ENCODE measurements around the gene UBE3D. TPM values are rescaled to one million over a fixed set of nuclear protein-coding genes. Genes with fewer than 3 reads are reported as not detected.
"Not testable (repeated sequence)": the region's sequence is repeated elsewhere in the genome, so short reads cannot be mapped to it uniquely, and the experiment has no call there.

UBE3D gene
- total RNA-seq, 1 donor from 2014 or later: 12.0 TPM

DNA sequence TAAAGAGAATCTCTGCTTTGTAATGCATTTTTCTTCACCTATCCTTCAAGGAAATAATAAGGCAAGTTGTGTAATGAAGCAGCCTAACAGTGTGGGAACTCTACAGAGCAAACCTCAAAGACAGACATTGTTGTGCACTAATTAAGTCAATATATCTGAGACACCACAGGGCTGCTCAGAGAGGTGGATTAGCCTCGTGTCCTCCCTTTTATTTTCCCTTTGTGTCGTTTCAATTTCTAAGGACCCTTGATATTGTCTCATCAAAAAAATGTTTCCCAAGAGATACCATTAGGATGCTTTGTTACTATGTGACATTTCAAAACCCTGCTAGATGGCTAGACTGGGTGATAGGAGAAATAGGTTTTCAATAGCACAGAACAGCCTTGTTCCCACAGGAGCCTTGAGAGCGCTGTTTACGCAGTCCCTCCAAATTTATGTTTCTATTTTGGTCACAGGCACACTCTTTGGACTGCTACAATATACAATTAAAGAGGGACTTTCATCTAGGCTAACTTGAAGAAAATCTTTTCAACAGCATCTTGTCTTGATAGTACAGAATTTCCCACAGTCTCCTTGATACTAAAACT, 23.1 kb downstream of the UBE3D start:
- Mint-ChIP-seq H3K27ac (no peak overlapping the region), H3K36me3 (peaks cover 3% of the 10 kb centered on the region), H3K4me3 (no peak overlapping the region), H3K9me3 (peaks cover 9% of the 10 kb centered on the region), H3K4me1 (peaks cover 18% of the 10 kb centered on the region), H3K27me3 (ENCODE audit: low read depth) (no peaks in the 10 kb centered on the region)
- TF ChIP-seq, protein P1, sequence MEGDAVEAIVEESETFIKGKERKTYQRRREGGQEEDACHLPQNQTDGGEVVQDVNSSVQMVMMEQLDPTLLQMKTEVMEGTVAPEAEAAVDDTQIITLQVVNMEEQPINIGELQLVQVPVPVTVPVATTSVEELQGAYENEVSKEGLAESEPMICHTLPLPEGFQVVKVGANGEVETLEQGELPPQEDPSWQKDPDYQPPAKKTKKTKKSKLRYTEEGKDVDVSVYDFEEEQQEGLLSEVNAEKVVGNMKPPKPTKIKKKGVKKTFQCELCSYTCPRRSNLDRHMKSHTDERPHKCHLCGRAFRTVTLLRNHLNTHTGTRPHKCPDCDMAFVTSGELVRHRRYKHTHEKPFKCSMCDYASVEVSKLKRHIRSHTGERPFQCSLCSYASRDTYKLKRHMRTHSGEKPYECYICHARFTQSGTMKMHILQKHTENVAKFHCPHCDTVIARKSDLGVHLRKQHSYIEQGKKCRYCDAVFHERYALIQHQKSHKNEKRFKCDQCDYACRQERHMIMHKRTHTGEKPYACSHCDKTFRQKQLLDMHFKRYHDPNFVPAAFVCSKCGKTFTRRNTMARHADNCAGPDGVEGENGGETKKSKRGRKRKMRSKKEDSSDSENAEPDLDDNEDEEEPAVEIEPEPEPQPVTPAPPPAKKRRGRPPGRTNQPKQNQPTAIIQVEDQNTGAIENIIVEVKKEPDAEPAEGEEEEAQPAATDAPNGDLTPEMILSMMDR (IDR thresholded peaks at IDR 0.05; ENCODE audit: unreplicated experiment): no peak
- no peak for DNase-seq (ENCODE audit: low spot score in 2 of 2, unreplicated experiment in 2 of 2)

DNA sequence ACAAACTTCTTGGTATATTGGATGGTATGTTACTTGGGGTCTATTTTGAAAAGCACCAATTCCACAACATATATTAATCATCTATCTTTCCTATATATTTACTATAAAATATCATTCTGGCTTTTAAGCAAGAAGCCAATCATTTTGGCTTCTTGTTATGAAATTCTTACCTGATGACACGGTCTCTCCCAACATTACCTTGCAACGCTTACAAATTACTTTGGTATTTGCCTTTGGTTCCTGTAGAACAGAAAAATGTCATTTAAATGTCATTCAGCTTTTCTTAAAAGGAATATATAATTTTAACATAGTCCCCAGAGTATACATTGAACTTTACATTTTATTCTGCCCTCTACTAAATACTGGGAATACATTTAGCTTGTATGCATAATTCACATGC, 27.4 kb downstream of the UBE3D start:
- TF ChIP-seq, protein P1 (IDR thresholded peaks at IDR 0.05; ENCODE audit: unreplicated experiment): no peak
- peaks cover 26% of the 10 kb centered on the region for H3K36me3 Mint-ChIP-seq
- H3K4me3 Mint-ChIP-seq: no peak overlapping the region
- H3K27ac Mint-ChIP-seq: no peak overlapping the region
- DNase-seq (ENCODE audit: low spot score in 2 of 2, unreplicated experiment in 2 of 2): no peak
- H3K27me3 Mint-ChIP-seq (ENCODE audit: low read depth): no peaks in the 10 kb centered on the region
- peaks cover 15% of the 10 kb centered on the region for H3K9me3 Mint-ChIP-seq
- H3K4me1 Mint-ChIP-seq: peaks cover 3% of the 10 kb centered on the region

DNA sequence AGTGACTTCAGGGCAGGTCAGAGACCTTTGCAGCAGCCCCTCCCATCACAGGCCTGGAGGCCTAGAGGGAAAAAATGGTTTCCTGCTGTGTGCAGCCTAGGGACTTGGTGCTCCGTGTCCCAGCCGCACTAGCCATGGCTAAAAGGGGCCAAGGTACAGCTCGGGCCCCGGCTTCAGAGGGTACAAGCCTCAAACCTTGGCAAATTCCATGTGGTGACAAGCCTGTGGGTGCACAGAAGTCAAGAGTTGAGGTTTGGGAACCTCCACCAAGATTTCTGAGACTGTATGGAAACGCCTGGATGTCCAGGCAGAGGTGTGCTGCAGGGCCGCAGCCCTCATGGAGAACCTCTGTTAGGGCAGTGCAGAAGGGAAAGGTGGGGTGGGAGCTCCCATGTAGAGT, 34.0 kb downstream of the UBE3D start:
- Mint-ChIP-seq H3K27ac (no peak overlapping the region), H3K9me3 (peaks cover 48% of the 10 kb centered on the region), H3K4me1 (no peaks in the 10 kb centered on the region), H3K36me3 (peaks cover 65% of the 10 kb centered on the region), H3K4me3 (no peak overlapping the region), H3K27me3 (ENCODE audit: low read depth) (no peaks in the 10 kb centered on the region)
- TF ChIP-seq, protein P1 (IDR thresholded peaks at IDR 0.05; ENCODE audit: unreplicated experiment): no peak
- DNase-seq (ENCODE audit: low spot score in 2 of 2, unreplicated experiment in 2 of 2): no peak

DNA sequence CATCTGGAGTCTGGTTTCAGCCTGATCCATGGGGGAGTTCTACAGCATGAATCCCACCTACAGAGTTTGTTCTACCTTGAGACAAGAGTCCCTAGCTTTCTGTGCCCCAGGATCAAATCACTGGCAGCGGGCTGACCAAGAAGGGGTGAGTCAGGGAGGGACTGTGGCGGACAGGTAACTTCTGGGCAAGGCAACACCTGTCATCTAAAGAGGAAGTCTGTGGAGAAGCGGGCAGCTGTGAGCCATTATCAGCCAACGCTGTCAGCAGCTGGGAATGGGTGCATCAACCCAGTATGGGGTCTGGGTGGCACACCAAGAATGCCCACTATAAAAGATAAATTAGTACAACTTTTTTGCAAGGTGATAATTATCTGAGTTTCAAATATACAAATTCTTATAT, 45.9 kb downstream of the UBE3D start:
- TF ChIP-seq, protein P1 (IDR thresholded peaks at IDR 0.05; ENCODE audit: unreplicated experiment): no peak
- no peak overlapping the region for H3K27ac Mint-ChIP-seq
- H3K36me3 Mint-ChIP-seq: peaks cover 52% of the 10 kb centered on the region
- peaks cover 21% of the 10 kb centered on the region for H3K9me3 Mint-ChIP-seq
- DNase-seq (ENCODE audit: low spot score in 2 of 2, unreplicated experiment in 2 of 2): no peak
- no peaks in the 10 kb centered on the region for H3K4me1 Mint-ChIP-seq
- H3K27me3 Mint-ChIP-seq (ENCODE audit: low read depth): no peaks in the 10 kb centered on the region
- no peak overlapping the region for H3K4me3 Mint-ChIP-seq

DNA sequence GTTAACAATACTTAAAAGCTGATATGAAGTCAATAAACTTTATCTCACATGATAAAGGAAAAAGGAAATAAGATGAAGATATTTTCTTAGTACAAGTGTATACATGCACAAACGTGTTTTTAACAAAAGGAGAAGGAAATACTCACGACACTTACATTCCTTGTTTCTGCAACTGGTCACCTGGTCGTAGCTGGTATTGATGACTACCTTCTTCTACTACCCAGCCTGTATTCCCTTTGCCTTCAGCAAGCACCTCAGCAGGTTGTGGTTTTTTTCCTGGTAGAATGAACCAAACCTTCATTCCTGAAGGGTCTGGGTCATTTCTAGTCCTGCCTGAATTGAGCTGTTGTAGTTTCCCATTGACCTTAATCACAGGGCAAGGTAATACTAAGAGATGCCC, 54.5 kb downstream of the UBE3D start:
- H3K27me3 Mint-ChIP-seq (ENCODE audit: low read depth); H3K4me1 Mint-ChIP-seq; H3K27ac Mint-ChIP-seq; DNase-seq (ENCODE audit: low spot score in 2 of 2, unreplicated experiment in 2 of 2); H3K4me3 Mint-ChIP-seq: not testable (repeated sequence)
- peaks cover 19% of the 10 kb centered on the region for H3K9me3 Mint-ChIP-seq
- peaks cover 50% of the 10 kb centered on the region for H3K36me3 Mint-ChIP-seq

DNA sequence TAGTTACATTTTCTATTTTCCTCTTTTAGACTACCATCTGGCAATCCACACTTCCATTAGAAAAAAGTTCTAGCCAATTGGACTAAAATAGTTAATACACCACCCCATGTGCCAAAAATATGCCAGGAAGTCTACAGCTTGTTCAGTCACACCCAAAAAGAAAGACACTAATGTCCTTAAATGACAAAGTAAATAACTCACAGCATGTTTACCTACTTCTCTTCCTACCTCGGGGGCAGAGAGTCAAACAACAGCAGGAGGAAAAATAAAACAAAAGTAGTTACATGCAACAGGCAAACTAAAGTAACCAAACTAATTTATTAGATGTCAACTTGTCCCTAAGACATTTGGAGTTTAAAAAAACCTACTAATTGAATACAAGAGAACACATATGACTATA, 57.0 kb downstream of the UBE3D start:
- Mint-ChIP-seq H3K4me1 (no peaks in the 10 kb centered on the region), H3K9me3 (peaks cover 8% of the 10 kb centered on the region)

More for the DNA sequence above, 57.0 kb downstream of the UBE3D start:
- Mint-ChIP-seq H3K27me3 (ENCODE audit: low read depth) (no peaks in the 10 kb centered on the region), H3K4me3 (no peak overlapping the region), H3K27ac (no peak overlapping the region), H3K36me3 (peaks cover 26% of the 10 kb centered on the region)
- TF ChIP-seq, protein P1 (IDR thresholded peaks at IDR 0.05; ENCODE audit: unreplicated experiment): no peak
- DNase-seq (ENCODE audit: low spot score in 2 of 2, unreplicated experiment in 2 of 2): no peak

Measured in mesothelial cell of epicardium (in vitro differentiated cells).